ENCODE measurements around the gene ITSN2. TPM values are rescaled to one million over a fixed set of nuclear protein-coding genes. Genes with fewer than 3 reads are reported as not detected.

The ITSN2 gene
- total RNA-seq, 2 donors from 2014 or later = 42.8 to 45.7 TPM

DNA sequence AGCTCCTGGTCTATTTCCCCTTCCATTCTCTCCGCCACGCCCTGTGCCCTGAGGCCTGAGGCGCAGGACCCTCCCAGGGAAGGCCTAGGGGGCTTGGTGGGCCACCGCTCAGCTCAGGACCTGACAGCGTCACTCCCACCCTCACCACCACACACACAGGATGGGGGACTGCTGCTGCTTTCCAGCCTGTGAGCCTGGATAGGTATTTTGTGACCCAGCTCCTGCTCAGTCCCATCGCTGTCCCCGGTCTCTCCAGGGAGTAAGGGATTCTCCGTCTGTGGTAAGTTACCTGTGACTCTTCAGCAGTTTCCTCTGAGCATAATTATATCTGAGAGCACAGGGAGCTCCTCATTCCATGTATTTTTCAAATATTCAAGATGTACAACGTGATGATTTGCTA, 169.2 kb downstream of the ITSN2 start:
- intact Hi-C loops (cut with DNase I) = no loop called here
- no peak for TF ChIP-seq POLR2AphosphoS5 (IDR thresholded peaks at IDR 0.05)
- TF ChIP-seq POLR2A (IDR thresholded peaks at IDR 0.05) = no peak
- TF ChIP-seq, protein P1, sequence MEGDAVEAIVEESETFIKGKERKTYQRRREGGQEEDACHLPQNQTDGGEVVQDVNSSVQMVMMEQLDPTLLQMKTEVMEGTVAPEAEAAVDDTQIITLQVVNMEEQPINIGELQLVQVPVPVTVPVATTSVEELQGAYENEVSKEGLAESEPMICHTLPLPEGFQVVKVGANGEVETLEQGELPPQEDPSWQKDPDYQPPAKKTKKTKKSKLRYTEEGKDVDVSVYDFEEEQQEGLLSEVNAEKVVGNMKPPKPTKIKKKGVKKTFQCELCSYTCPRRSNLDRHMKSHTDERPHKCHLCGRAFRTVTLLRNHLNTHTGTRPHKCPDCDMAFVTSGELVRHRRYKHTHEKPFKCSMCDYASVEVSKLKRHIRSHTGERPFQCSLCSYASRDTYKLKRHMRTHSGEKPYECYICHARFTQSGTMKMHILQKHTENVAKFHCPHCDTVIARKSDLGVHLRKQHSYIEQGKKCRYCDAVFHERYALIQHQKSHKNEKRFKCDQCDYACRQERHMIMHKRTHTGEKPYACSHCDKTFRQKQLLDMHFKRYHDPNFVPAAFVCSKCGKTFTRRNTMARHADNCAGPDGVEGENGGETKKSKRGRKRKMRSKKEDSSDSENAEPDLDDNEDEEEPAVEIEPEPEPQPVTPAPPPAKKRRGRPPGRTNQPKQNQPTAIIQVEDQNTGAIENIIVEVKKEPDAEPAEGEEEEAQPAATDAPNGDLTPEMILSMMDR (IDR thresholded peaks at IDR 0.05) = no peak
- Histone ChIP-seq H3K27ac (no peak overlapping the region), H3K27me3 (replicated peaks; ENCODE audit: insufficient read depth) (no peaks in the 10 kb centered on the region), H3K4me3 (no peak overlapping the region), H3K36me3 (no peaks in the 10 kb centered on the region), H3K4me1 (replicated peaks) (no peaks in the 10 kb centered on the region), H3K9me3 (no peaks in the 10 kb centered on the region)
- no peak for DNase-seq (ENCODE audit: low spot score)
- WGBS = 84% methylated on average over 8 of the region's 9 CpGs

DNA sequence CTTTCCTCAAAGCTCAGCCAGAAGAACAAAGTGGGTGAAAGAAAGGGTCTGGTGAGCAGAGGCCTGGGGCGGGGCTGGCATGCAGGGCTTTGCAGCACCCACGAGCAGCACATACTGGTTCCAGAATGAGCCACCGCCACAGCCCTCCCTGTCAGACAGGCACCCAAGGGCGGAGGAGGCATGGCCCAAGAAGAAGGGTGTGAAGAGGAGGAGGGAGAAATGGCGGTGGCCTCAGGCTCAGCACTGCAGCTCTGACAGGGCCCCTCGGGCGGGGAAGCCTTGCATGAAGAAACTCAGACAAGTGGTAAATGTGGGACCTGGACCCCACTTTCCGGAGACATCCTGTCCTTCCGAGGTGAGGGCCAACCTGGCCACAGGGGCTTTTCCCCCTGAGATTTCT, 169.8 kb downstream of the ITSN2 start:
- no peak for DNase-seq (ENCODE audit: low spot score)
- TF ChIP-seq, protein P1 (IDR thresholded peaks at IDR 0.05) = no peak
- no peak for TF ChIP-seq POLR2AphosphoS5 (IDR thresholded peaks at IDR 0.05)
- TF ChIP-seq POLR2A (IDR thresholded peaks at IDR 0.05) = no peak
- Histone ChIP-seq H3K9me3 (no peaks in the 10 kb centered on the region), H3K4me1 (replicated peaks) (no peaks in the 10 kb centered on the region), H3K27me3 (replicated peaks; ENCODE audit: insufficient read depth) (no peaks in the 10 kb centered on the region), H3K27ac (no peak overlapping the region), H3K36me3 (no peaks in the 10 kb centered on the region), H3K4me3 (no peak overlapping the region)
- intact Hi-C loops (cut with DNase I) = no loop called here
- WGBS = 83% methylated on average over 9 of the region's 9 CpGs

GRCh38 chr2:24189551-24189950, 170.8 kb downstream of the ITSN2 start:
- Histone ChIP-seq H3K27ac (no peak overlapping the region), H3K9me3 (no peaks in the 10 kb centered on the region), H3K4me1 (replicated peaks) (no peaks in the 10 kb centered on the region), H3K27me3 (replicated peaks; ENCODE audit: insufficient read depth) (no peaks in the 10 kb centered on the region), H3K36me3 (no peaks in the 10 kb centered on the region), H3K4me3 (no peak overlapping the region)
- 78% methylated on average over 10 of the region's 10 CpGs for WGBS
- intact Hi-C loops (cut with DNase I) = no loop called here
- no peak for DNase-seq (ENCODE audit: low spot score)
- TF ChIP-seq POLR2AphosphoS5 (IDR thresholded peaks at IDR 0.05) = no peak
- TF ChIP-seq POLR2A (IDR thresholded peaks at IDR 0.05) = no peak
- TF ChIP-seq, protein P1 (IDR thresholded peaks at IDR 0.05) = no peak

DNA sequence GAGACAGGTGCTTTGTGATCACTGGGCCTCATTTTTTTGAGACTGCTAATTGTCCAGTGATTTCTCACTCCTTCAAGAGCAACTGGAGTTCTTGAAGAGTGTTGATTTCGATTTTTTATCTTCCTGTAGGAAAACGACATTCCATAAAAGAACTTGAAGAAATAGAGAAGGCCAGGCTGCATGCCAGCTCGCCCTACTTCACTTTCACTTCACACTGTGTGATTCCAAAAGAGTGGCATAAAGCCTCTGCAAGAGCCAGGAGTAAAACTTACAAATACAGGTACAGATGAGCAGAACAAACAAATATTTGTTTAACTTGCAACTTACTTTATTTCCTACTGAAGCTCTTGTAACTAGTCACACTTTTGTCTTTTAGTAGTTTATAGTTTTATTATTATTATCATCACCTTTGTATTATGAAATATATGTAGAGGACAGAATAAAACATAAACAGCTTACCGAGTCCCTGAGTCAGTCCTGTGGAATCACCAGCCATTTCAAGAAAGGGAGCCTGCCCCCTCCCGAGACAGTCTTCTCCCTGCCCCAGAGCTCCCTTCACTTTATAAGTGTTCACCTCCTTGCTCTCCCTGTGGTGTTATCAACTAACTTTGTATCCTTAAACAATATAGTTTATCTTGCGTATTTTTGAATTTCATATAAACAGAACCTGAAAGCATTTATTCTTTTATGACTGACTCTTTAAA, 176.8 kb downstream of the ITSN2 start:
- TF ChIP-seq, protein P1 (IDR thresholded peaks at IDR 0.05) = no peak
- no peak for TF ChIP-seq POLR2AphosphoS5 (IDR thresholded peaks at IDR 0.05)
- TF ChIP-seq POLR2A (IDR thresholded peaks at IDR 0.05) = no peak
- H3K4me1 ChIP-seq (replicated peaks) = no peaks in the 10 kb centered on the region
- 41% methylated on average over 6 of the region's 6 CpGs for whole genome bisulfite sequencing
- H3K36me3 ChIP-seq = no peaks in the 10 kb centered on the region
- intact Hi-C loops (cut with DNase I) = no loop called here
- no peak for DNase-seq (ENCODE audit: low spot score)
- H3K9me3 ChIP-seq = no peaks in the 10 kb centered on the region
- no peak overlapping the region for H3K27ac ChIP-seq
- no peak overlapping the region for H3K4me3 ChIP-seq
- H3K27me3 ChIP-seq (replicated peaks; ENCODE audit: insufficient read depth) = no peaks in the 10 kb centered on the region

- no peak overlapping the region for H3K4me3 ChIP-seq
- no peaks in the 10 kb centered on the region for H3K4me1 ChIP-seq (replicated peaks)
- no peak for DNase-seq (ENCODE audit: low spot score)
- WGBS = 97% methylated on average over 7 of the region's 7 CpGs
- H3K9me3 ChIP-seq = no peaks in the 10 kb centered on the region
- no peaks in the 10 kb centered on the region for H3K36me3 ChIP-seq
- H3K27me3 ChIP-seq (replicated peaks; ENCODE audit: insufficient read depth) = no peaks in the 10 kb centered on the region
- TF ChIP-seq, protein P1 (IDR thresholded peaks at IDR 0.05) = no peak
- TF ChIP-seq POLR2A (IDR thresholded peaks at IDR 0.05) = no peak
- no peak for TF ChIP-seq POLR2AphosphoS5 (IDR thresholded peaks at IDR 0.05)
- H3K27ac ChIP-seq = no peak overlapping the region
- intact Hi-C loops (cut with DNase I) = no loop called here
Observed at GRCh38 chr2:24182507-24182906, 177.8 kb downstream of the ITSN2 start.
